GM18511 (cell line): ENCODE data around the gene NINJ2.
A peak's percentile ranks its signal among the peaks of the same experiment; 100 is the strongest.
"Not testable (repeated sequence)": the region's sequence is repeated elsewhere in the genome, so short reads cannot be mapped to it uniquely, and the experiment has no call there.

ENCODE experiments used
- ATAC-seq: cut with Tn5 transposase; IDR thresholded peaks from one replicate; pipeline ENCODE4 v1.9.1; 2021; ENCODE audit warnings: mild to moderate bottlenecking, moderate library complexity; ENCODE audit not compliant: unreplicated experiment

NINJ2 gene

GRCh38 chr12:642633-643474 is 20.4 kb downstream of the NINJ2 start:
- peak; percentile 77 for ATAC-seq

- not testable (repeated sequence) for ATAC-seq
These were observed 21.9 kb downstream of the NINJ2 start for GRCh38 chr12:641321-641720.

GRCh38 chr12:640773-641172 is 22.5 kb downstream of the NINJ2 start:
- no peak for ATAC-seq

GRCh38 chr12:639988-640387 is 23.3 kb downstream of the NINJ2 start:
- ATAC-seq, result no peak

GRCh38 chr12:639566-639965 is 23.7 kb downstream of the NINJ2 start:
- ATAC-seq, result no peak

- ATAC-seq, result no peak
These were observed 24.2 kb downstream of the NINJ2 start for GRCh38 chr12:638953-639557.

GRCh38 chr12:636632-637031 is 26.6 kb downstream of the NINJ2 start:
- no peak for ATAC-seq

GRCh38 chr12:633731-634130 is 29.5 kb downstream of the NINJ2 start:
- ATAC-seq, result no peak

GRCh38 chr12:632102-632696 is 31.0 kb downstream of the NINJ2 start:
- no peak for ATAC-seq

- peak; percentile 85 for ATAC-seq
These were observed 32.3 kb downstream of the NINJ2 start for GRCh38 chr12:630656-631632.

GRCh38 chr12:628742-629078 is 34.5 kb downstream of the NINJ2 start:
- not testable (repeated sequence) for ATAC-seq

- no peak for ATAC-seq
These were observed 35.1 kb downstream of the NINJ2 start for GRCh38 chr12:627863-628741.

GRCh38 chr12:627285-627684 is 36.0 kb downstream of the NINJ2 start:
- no peak for ATAC-seq

GRCh38 chr12:625998-626397 is 37.2 kb downstream of the NINJ2 start:
- no peak for ATAC-seq

- ATAC-seq, result no peak
These were observed 39.3 kb downstream of the NINJ2 start for GRCh38 chr12:623865-624372.

- ATAC-seq, result no peak
These were observed 39.9 kb downstream of the NINJ2 start for GRCh38 chr12:623172-623864.

GRCh38 chr12:622416-622815 is 40.8 kb downstream of the NINJ2 start:
- no peak for ATAC-seq

- ATAC-seq, result no peak
These were observed 43.9 kb downstream of the NINJ2 start for GRCh38 chr12:619346-619745.

GRCh38 chr12:618605-619004 is 44.6 kb downstream of the NINJ2 start:
- no peak for ATAC-seq
